DOHH2 (cell line): Measurements from ENCODE around the gene SLC6A3.
"Not testable (repeated sequence)": the region's sequence is repeated elsewhere in the genome, so short reads cannot be mapped to it uniquely, and the experiment has no call there.

Source experiments
- H3F3A ChIP-seq: fragments of 200-600 bp; sonication (generic), shearing (Covaris generic); 2 replicates; pipeline ENCODE4 v1.6.0; 2016; ENCODE audit warnings: antibody characterized with exemption, mild to moderate bottlenecking; ENCODE audit not compliant: control insufficient read depth, insufficient read depth
- H3K27ac ChIP-seq: fragments of 200-600 bp; sonication (generic); 2 replicates; pipeline ENCODE4 v1.5.1; 2014; ENCODE audit warnings: low read depth, mild to moderate bottlenecking, low read length, moderate library complexity
- H3K27me3 ChIP-seq: fragments of 200-600 bp; sonication (generic); 2 replicates; pipeline ENCODE4 v1.6.1; 2014; ENCODE audit warnings: mild to moderate bottlenecking, low read length, mixed read lengths; ENCODE audit not compliant: control insufficient read depth
- H3K36me3 ChIP-seq: fragments of 200-600 bp; sonication (generic); 2 replicates; pipeline ENCODE4 v1.6.1; 2014; ENCODE audit warnings: mild to moderate bottlenecking, low read length, moderate library complexity, mixed read lengths; ENCODE audit not compliant: control insufficient read depth
- H3K4me1 ChIP-seq: fragments of 200-600 bp; sonication (generic); 2 replicates; pipeline ENCODE4 v1.6.1; 2014; ENCODE audit warnings: mild to moderate bottlenecking, low read length, mixed read lengths; ENCODE audit not compliant: control insufficient read depth
- H3K4me2 ChIP-seq: fragments of 200-600 bp; sonication (generic); 2 replicates; pipeline ENCODE4 v1.6.0; 2014; ENCODE audit warnings: mild to moderate bottlenecking, low read length, moderate library complexity
- H3K4me3 ChIP-seq: fragments of 200-600 bp; sonication (generic); 2 replicates; pipeline ENCODE4 v1.5.1; 2014; ENCODE audit warnings: mild to moderate bottlenecking, low read length, mixed read lengths
- H3K79me2 ChIP-seq: fragments of 200-600 bp; sonication (generic); 2 replicates; pipeline ENCODE4 v1.6.1; 2014; ENCODE audit warnings: mild to moderate bottlenecking, low read length, mixed read lengths; ENCODE audit not compliant: control insufficient read depth
- H3K9me2 ChIP-seq: fragments of 200-600 bp; sonication (generic); replicated peaks from 2 replicates; pipeline ENCODE4 v1.6.1; 2014; ENCODE audit warnings: mild to moderate bottlenecking, low read length, mixed read lengths; ENCODE audit not compliant: control insufficient read depth
- H3K9me3 ChIP-seq: fragments of 200-600 bp; sonication (generic); 2 replicates; pipeline ENCODE4 v1.6.1; 2014; ENCODE audit warnings: antibody characterized with exemption, low read length, mixed read lengths; ENCODE audit not compliant: control insufficient read depth, insufficient read depth
- H4K20me1 ChIP-seq: fragments of 200-600 bp; sonication (generic); 2 replicates; pipeline ENCODE4 v1.6.0; 2014; ENCODE audit warnings: low read depth, mild to moderate bottlenecking, antibody characterized with exemption, low read length, moderate library complexity; ENCODE audit not compliant: control insufficient read depth, insufficient read depth
- CTCF ChIP-seq: fragments of 200-600 bp; sonication (generic); IDR thresholded peaks from one replicate; pipeline ENCODE4 v1.5.1; 2014; ENCODE audit warnings: antibody characterized with exemption, mild to moderate bottlenecking, low read depth, low read length; ENCODE audit not compliant: poor library complexity, severe bottlenecking
- EZH2phosphoT487 ChIP-seq: fragments of 200-600 bp; sonication (generic); IDR thresholded peaks from 2 replicates; pipeline ENCODE4 v1.6.1; 2017; ENCODE audit warnings: borderline replicate concordance, mild to moderate bottlenecking, antibody characterized with exemption, low read length, moderate library complexity, mixed read lengths

The SLC6A3 gene

GRCh38 chr5:1423901-1424603 lies 21.2 kb downstream of the SLC6A3 start:
- no peaks in the 10 kb centered on the region for H3K79me2 ChIP-seq
- H3K36me3 ChIP-seq = no peaks in the 10 kb centered on the region
- no peak for TF ChIP-seq EZH2phosphoT487
- no peak for TF ChIP-seq CTCF
- H3F3A ChIP-seq = no peaks in the 10 kb centered on the region
- H3K27me3 ChIP-seq = no peaks in the 10 kb centered on the region; the same call in 1 of the 2 replicates
- H3K4me1 ChIP-seq = no peaks in the 10 kb centered on the region
- H4K20me1 ChIP-seq = no peaks in the 10 kb centered on the region
- no peak overlapping the region for H3K4me3 ChIP-seq
- H3K27ac ChIP-seq = no peak overlapping the region
- H3K9me3 ChIP-seq = peaks cover 18% of the 10 kb centered on the region
- no peaks in the 10 kb centered on the region for H3K9me2 ChIP-seq
- H3K4me2 ChIP-seq = no peak overlapping the region

GRCh38 chr5:1422522-1422921 lies 22.7 kb downstream of the SLC6A3 start:
- not testable (repeated sequence) for H4K20me1 ChIP-seq, H3K9me3 ChIP-seq, H3K27ac ChIP-seq, H3K4me1 ChIP-seq, H3K79me2 ChIP-seq, H3K27me3 ChIP-seq, H3K36me3 ChIP-seq, H3F3A ChIP-seq, H3K4me2 ChIP-seq, H3K4me3 ChIP-seq, H3K9me2 ChIP-seq

- H3K4me1 ChIP-seq = no peaks in the 10 kb centered on the region
- TF ChIP-seq EZH2phosphoT487 (no peak), CTCF (no peak)
- H3K79me2 ChIP-seq = no peaks in the 10 kb centered on the region
- H4K20me1 ChIP-seq = no peaks in the 10 kb centered on the region
- no peaks in the 10 kb centered on the region; the same call in 1 of the 2 replicates for H3K27me3 ChIP-seq
- H3F3A ChIP-seq = no peaks in the 10 kb centered on the region
- H3K9me3 ChIP-seq = peaks cover 3% of the 10 kb centered on the region
- H3K9me2 ChIP-seq = no peaks in the 10 kb centered on the region
- no peaks in the 10 kb centered on the region for H3K36me3 ChIP-seq
- H3K4me2 ChIP-seq = no peak overlapping the region
- H3K27ac ChIP-seq = no peak overlapping the region
- no peak overlapping the region for H3K4me3 ChIP-seq
Observed at GRCh38 chr5:1421521-1422341, 23.5 kb downstream of the SLC6A3 start.
